ACHN (cell line): ENCODE measurements around the gene NEMP2.

ENCODE experiments used
- DNase-seq: peaks from one replicate; pipeline ENCODE4 v3.0.0-alpha.2; 2015
- in situ Hi-C: cut with HindIII; loops from 2 replicates; pipeline ENCODE4 v1.10.0; 2017; ENCODE audit warnings: low sequenced_read_pairs, low pct_ligation_motif_present, low pct_unique_long_range_greater_than_20kb

Gene NEMP2

GRCh38 chr2:190534310-190535120 is at the start of gene NEMP2:
Gene NEMP2, minus strand, starts transcription at chr2:190534722. Its CDS starts 67 bp downstream, at chr2:190534655.
- in situ Hi-C loops: no loop called here
- DNase-seq: peak; percentile 88

GRCh38 chr2:190583507-190584337 is 49.2 kb upstream of the NEMP2 start:
- DNase-seq: no peak
- in situ Hi-C loops: no loop called here

- no peak for DNase-seq
- in situ Hi-C loops: no loop called here
Observed at GRCh38 chr2:190582736-190583506, 48.4 kb upstream of the NEMP2 start.

GRCh38 chr2:190582019-190582418 is 47.5 kb upstream of the NEMP2 start:
- in situ Hi-C loops: no loop called here

GRCh38 chr2:190579915-190580846 is 45.7 kb upstream of the NEMP2 start:
- no peak for DNase-seq
- in situ Hi-C loops: no loop called here

More at GRCh38 chr2:190582019-190582418, 47.5 kb upstream of the NEMP2 start:
- DNase-seq: no peak

DNA sequence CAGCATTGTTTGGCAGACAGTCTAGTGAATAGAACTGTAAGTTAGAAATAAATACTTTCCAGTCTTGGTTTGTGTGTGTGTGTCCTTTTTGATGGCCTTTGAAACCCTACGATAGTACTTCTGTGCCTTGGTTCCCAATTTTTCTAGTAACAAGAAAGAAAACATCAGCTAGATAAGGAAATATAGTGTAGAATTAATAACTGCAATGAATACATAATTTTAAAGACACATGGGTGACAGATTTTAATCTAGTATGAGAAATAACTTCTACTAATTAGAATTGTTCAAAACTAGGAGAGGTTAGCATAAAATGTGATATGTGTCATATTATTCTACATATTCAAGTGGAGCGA is 44.5 kb upstream of the NEMP2 start:
- in situ Hi-C loops: no loop called here
- no peak for DNase-seq

GRCh38 chr2:190578158-190579057 is 43.9 kb upstream of the NEMP2 start:
- in situ Hi-C loops: no loop called here
- no peak for DNase-seq

DNA sequence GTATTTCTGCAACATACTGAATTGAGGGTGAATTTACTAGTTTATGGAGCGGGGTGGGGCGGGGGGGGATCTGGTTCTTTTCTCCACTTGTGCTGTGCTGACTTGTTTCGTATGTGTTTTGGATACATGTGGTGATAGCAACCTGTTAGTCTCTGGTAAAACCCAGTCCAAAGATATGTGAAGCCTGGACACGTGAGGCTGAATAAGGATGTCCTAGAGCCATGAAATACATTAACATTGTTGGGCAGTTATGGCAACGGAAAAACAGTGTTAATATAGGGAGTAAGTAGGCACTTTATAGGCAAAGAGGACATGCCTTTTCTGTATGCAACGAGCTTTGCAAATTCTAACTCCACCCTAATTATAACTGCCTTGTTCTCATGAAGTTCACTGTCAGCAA is 42.1 kb upstream of the NEMP2 start:
- in situ Hi-C loops: no loop called here
- DNase-seq: no peak

DNA sequence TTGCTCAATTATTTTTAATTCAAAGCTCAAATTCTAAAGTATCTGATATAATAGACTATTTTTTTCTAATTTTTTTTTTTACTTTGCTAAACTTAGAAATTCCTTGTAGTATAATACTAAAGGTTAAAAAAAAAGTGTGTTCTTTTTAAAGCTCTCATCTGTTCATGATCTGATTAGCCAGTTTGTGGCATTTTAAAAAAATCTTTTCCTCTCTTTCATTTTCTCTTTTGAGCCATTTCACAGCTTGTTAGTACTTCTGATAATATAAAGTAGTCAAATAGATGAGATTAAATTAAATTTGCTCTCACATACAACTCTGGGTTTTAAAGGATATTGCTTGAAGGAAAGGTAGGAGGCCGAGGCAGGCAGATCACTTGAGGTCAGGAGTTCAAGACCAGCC is 40.7 kb upstream of the NEMP2 start:
- in situ Hi-C loops: no loop called here

GRCh38 chr2:190574169-190574568 is 39.6 kb upstream of the NEMP2 start:
- no peak for DNase-seq
- in situ Hi-C loops: no loop called here

More for the DNA sequence above, 40.7 kb upstream of the NEMP2 start:
- no peak for DNase-seq

GRCh38 chr2:190572246-190572645 is 37.7 kb upstream of the NEMP2 start:
- DNase-seq: no peak
- in situ Hi-C loops: no loop called here

GRCh38 chr2:190571686-190572085 is 37.2 kb upstream of the NEMP2 start:
- DNase-seq: no peak
- in situ Hi-C loops: no loop called here

DNA sequence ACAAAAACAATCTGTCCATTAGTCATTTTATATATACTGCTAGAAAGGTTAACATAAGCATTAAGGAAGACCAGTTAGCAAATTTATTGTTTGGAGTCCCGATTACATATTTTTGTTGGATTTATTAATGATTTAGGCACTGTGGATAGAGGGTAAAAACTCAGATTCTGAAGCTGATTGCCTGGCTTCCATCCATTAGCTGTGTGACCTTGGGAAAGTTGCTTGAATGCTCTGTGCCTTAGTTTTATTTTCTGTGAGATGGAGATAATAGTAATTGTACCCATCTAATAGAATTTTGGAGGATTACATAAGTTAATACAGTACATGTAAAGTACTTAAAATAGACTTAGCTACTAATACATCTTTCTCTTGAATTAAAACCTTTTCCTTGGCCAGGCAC is 36.3 kb upstream of the NEMP2 start:
- in situ Hi-C loops: no loop called here
- no peak for DNase-seq

DNA sequence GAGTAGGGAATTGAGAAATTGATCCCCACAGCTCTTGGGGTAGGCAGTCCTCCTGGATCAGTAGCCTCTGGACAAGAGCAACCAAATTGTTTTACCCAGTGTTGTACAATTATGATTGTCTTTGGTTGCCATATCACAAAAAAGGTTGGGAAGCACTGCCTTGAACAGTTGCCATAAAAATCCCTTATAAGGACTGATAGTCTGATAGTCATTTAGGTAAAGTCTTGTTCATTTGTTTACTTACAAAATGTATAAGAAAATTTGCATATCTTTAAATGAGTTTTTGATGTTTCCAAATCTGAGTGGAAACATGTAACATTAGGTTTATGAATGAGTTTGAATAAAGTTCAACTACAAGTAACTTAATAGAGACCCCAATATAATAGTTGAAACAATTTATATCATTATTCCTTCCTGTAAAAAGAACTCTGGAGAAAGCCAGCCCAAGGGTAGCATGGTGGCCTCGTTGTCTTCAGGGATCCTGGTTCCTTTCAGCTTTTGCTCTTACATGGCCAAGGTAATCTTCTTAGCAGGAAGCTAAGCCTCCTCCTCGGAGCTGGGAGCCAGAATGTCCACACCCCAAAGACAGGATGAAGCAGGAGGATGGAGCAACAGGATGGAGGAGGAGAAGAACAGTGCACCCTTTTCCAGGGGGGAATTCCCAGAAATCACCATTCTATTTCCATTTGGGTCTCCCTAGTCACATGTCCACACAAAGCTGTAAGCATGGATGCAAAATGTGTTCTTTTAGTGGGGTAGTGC is 35.7 kb upstream of the NEMP2 start:
- DNase-seq: no peak

DNA sequence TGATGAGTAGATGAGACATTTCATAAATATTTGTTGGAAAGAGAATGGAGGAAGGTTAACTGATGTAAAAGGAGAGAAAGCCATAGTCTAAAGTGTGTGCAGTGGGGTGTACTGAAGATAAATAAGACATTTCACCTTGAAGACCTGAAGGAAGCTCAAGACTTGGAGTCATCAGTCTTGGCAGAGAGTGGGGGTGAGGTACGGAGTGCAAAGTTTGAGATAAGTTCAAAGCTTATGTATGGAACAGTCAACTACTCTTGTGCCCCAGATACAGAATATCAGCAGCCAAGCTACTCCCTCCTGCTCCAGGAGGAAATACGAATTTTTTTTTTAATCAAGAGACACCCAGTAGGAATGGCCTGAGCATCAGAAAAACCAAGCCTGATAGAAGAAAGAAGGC is 30.3 kb upstream of the NEMP2 start:
- in situ Hi-C loops: no loop called here
- DNase-seq: no peak

More for the DNA sequence above, 35.7 kb upstream of the NEMP2 start:
- in situ Hi-C loops: no loop called here

DNA sequence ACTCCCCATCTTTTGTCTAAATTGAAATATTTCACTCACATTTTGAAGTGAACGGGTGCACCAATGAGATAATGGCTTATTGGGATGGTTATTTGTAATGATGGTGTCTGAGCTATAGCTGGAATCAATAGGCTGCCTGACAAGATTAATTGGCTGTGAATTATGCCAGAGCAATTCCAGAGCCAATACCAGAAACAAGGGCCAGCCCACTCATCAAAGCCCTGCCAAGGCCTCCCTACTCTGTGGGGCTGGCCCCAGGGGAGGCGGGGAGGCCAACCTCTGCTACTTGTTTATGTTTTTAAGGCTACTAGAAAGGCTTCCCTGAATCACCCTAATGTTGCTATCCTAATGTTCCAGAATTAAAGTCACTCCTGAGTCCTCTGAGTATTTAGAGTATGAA is 29.1 kb upstream of the NEMP2 start:
- no peak for DNase-seq
- in situ Hi-C loops: no loop called here
